WERI-Rb-1 (cell line): Measurements from ENCODE around the gene GYG2.
"Not testable (repeated sequence)": the region's sequence is repeated elsewhere in the genome, so short reads cannot be mapped to it uniquely, and the experiment has no call there.

Experiments
- DNase-seq: peaks from one replicate; pipeline ENCODE4 v3.0.0-alpha.2; 2020
- H3K27ac ChIP-seq: fragments of 250-450 bp; sonication (Bioruptor Pico); 2 replicates; pipeline ENCODE4 v1.5.1; 2020; ENCODE audit warnings: mild to moderate bottlenecking, moderate library complexity
- H3K27me3 ChIP-seq: fragments of 250-450 bp; sonication (Bioruptor Pico); 2 replicates; pipeline ENCODE4 v1.5.1; 2021; ENCODE audit warnings: mild to moderate bottlenecking, low read depth, moderate library complexity; ENCODE audit not compliant: insufficient read depth, severe bottlenecking
- H3K36me3 ChIP-seq: fragments of 250-450 bp; sonication (Bioruptor Pico); 2 replicates; pipeline ENCODE4 v1.5.1; 2020; ENCODE audit warnings: mild to moderate bottlenecking, moderate library complexity
- H3K4me3 ChIP-seq: 2 replicates; pipeline ENCODE4 v1.5.1; 2011; ENCODE audit warnings: low read depth, mild to moderate bottlenecking, control low read depth, low read length
- H3K9me3 ChIP-seq: fragments of 250-450 bp; sonication (Bioruptor Pico); 2 replicates; pipeline ENCODE4 v1.5.1; 2021; ENCODE audit warnings: mild to moderate bottlenecking, moderate library complexity; ENCODE audit not compliant: severe bottlenecking
- CTCF ChIP-seq: IDR thresholded peaks from 2 replicates; pipeline ENCODE4 v1.5.1; 2011; ENCODE audit warnings: low read depth, mild to moderate bottlenecking, control low read depth, inconsistent platforms, low read length

GYG2 gene

GRCh38 chrX:2878563-2878962 lies 49.8 kb downstream of the GYG2 start:
- H3K4me3 ChIP-seq, result no peak overlapping the region
- no peak overlapping the region for H3K27ac ChIP-seq
- H3K36me3 ChIP-seq, result no peaks in the 10 kb centered on the region; the same call in 1 of the 2 replicates
- no peaks in the 10 kb centered on the region for H3K27me3 ChIP-seq
- H3K9me3 ChIP-seq, result no peaks in the 10 kb centered on the region
- TF ChIP-seq CTCF, result no peak
- DNase-seq, result no peak

GRCh38 chrX:2879670-2880069 lies 50.9 kb downstream of the GYG2 start:
- Histone ChIP-seq H3K36me3 (no peaks in the 10 kb centered on the region; the same call in 1 of the 2 replicates), H3K27me3 (no peaks in the 10 kb centered on the region), H3K27ac (no peak overlapping the region), H3K4me3 (no peak overlapping the region), H3K9me3 (no peaks in the 10 kb centered on the region)
- no peak for TF ChIP-seq CTCF
- no peak for DNase-seq

GRCh38 chrX:2883770-2884169 lies 55.0 kb downstream of the GYG2 start:
- H3K9me3 ChIP-seq, result no peaks in the 10 kb centered on the region
- H3K4me3 ChIP-seq, result no peak overlapping the region
- TF ChIP-seq CTCF, result no peak
- no peaks in the 10 kb centered on the region; the same call in 1 of the 2 replicates for H3K36me3 ChIP-seq
- H3K27me3 ChIP-seq, result no peaks in the 10 kb centered on the region
- DNase-seq, result no peak
- no peak overlapping the region for H3K27ac ChIP-seq

- Histone ChIP-seq H3K36me3 (no peaks in the 10 kb centered on the region; the same call in 1 of the 2 replicates), H3K9me3 (no peaks in the 10 kb centered on the region), H3K27ac (no peak overlapping the region), H3K4me3 (no peak overlapping the region), H3K27me3 (no peaks in the 10 kb centered on the region)
- DNase-seq, result no peak
- TF ChIP-seq CTCF, result no peak
Measured at GRCh38 chrX:2888309-2888708, 59.6 kb downstream of the GYG2 start.

- no peak for TF ChIP-seq CTCF
- Histone ChIP-seq H3K27me3 (no peaks in the 10 kb centered on the region), H3K36me3 (no peaks in the 10 kb centered on the region), H3K27ac (no peak overlapping the region), H3K4me3 (no peak overlapping the region), H3K9me3 (no peaks in the 10 kb centered on the region)
- no peak for DNase-seq
Measured at GRCh38 chrX:2889045-2889605, 60.4 kb downstream of the GYG2 start.

GRCh38 chrX:2889706-2890490 lies 61.2 kb downstream of the GYG2 start:
- H3K27me3 ChIP-seq, H3K27ac ChIP-seq, H3K36me3 ChIP-seq, H3K9me3 ChIP-seq, H3K4me3 ChIP-seq, DNase-seq: not testable (repeated sequence)
- peak; percentile 21; the same call in 1 of the 2 replicates for TF ChIP-seq CTCF

GRCh38 chrX:2890536-2891460 lies 62.1 kb downstream of the GYG2 start:
- not testable (repeated sequence) for DNase-seq, H3K36me3 ChIP-seq, H3K9me3 ChIP-seq, H3K27ac ChIP-seq, H3K4me3 ChIP-seq, H3K27me3 ChIP-seq
